HG03159 (cell line): ENCODE data around the gene TMEM44.
"Not testable (repeated sequence)": the region's sequence is repeated elsewhere in the genome, so short reads cannot be mapped to it uniquely, and the experiment has no call there.

Source experiments
- ATAC-seq: cut with Tn5 transposase; IDR thresholded peaks from one replicate; pipeline ENCODE4 v1.9.1; 2021; ENCODE audit warnings: mild to moderate bottlenecking, moderate library complexity; ENCODE audit not compliant: unreplicated experiment

The TMEM44 gene

DNA sequence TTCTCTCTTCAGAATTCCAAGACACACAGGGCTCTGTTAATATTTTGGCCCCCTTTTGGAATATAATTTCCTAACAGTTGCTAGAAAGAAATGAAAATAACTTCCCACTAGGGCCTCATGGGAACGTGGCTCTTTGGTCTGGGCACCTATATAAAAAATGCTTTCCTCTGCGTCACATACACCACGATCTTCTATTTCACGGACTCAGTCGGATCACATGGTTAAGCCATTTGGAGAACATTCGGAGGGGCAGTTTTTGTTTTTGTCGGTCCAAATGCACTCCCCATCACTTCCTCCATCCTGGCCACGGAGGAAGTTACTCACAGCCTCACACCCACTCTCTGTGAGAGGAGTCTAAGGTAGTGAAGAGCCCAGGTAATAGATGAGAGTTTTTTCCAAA, 21.0 kb downstream of the TMEM44 start:
- ATAC-seq = no peak

DNA sequence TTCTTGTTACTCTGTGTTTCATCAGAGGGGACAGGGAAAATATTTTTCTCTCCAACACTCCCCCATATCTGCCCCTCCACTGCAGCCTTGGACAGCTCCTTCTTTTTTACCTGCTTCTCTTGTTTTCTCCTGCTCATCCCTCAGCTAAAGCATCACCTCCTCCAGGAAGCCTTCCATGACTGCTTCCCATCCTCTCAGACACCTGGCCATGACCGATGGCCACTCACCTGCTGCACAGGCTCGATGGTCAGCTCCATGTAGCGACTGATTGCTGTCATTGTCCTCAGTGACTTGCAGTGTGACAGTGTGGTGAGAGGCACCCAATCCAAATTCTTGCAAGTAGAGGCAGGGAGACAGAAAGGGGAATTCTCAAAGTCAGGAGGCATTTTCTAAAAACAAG, 22.5 kb downstream of the TMEM44 start:
- no peak for ATAC-seq

GRCh38 chr3:194609601-194610000, 23.6 kb downstream of the TMEM44 start:
- ATAC-seq = no peak

GRCh38 chr3:194608981-194609380, 24.2 kb downstream of the TMEM44 start:
- ATAC-seq = no peak

- ATAC-seq = no peak
These were observed 25.4 kb downstream of the TMEM44 start for GRCh38 chr3:194607592-194608389.

- no peak for ATAC-seq
These were observed 26.3 kb downstream of the TMEM44 start for GRCh38 chr3:194606941-194607340.

DNA sequence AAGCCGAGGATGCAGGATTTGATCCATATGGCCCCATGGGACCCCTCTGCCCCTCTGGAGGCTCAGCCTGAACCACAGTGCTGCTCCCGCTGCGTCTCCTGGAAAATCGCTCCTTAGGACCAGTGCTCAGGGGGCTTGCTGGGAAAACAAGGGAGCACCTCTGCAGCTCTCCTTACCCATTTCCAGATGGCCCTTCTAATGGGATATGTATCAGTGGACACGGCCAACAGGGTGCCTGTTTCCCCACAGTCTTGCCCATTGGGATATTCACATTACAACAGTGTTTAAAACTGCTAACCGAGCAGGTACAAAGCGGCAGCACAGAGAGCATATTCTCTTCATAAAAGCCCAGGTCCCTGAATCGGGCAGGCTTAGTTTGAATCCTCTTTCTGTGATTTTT, 27.1 kb downstream of the TMEM44 start:
- ATAC-seq = no peak

GRCh38 chr3:194605314-194605713, 27.9 kb downstream of the TMEM44 start:
- ATAC-seq = not testable (repeated sequence)

DNA sequence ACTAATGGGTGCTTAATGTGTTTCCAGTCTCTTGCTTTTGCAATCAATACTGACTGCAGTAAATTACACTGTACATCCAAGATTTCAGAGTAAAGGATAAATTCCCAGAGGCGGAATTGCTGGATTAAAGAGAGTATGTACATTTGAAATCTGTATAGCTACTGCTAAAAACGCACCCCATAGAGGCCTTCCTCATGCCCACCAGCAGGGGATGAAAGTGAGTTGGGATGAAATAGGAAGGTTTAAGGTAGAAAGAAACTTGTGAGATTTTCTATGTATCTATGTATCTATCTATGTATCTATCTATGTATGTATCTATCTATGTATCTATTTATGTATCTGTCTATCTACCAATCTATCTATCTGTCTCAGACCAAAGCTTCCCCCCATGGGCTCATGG, 28.4 kb downstream of the TMEM44 start:
- ATAC-seq = no peak

GRCh38 chr3:194604126-194604525, 29.1 kb downstream of the TMEM44 start:
- ATAC-seq = no peak

DNA sequence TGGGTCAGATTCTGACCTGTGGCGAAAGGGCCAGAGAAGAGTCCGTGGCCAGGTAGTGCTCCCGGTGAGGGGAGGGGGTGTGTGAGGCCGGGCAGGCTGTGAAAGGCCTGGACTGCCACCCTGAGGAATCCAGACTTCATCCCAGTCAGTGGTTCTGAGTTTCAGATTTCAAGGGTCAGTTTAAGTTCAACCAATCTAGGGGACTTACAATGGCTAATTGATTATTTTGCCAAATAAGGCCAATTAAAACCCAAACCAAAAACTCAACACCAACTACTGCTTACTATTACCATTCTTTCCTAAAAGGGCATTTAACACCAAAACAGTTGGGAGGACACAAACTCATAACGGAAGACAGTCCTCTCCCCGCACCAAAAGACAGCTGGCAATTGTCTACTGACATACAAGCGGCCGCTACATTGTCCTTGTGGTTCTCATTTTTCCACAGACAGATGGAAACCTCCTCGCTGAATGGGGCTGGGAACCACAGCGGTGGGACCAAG, 30.5 kb downstream of the TMEM44 start:
- no peak for ATAC-seq

- ATAC-seq = no peak
These were observed 34.3 kb downstream of the TMEM44 start for GRCh38 chr3:194598771-194599557.

DNA sequence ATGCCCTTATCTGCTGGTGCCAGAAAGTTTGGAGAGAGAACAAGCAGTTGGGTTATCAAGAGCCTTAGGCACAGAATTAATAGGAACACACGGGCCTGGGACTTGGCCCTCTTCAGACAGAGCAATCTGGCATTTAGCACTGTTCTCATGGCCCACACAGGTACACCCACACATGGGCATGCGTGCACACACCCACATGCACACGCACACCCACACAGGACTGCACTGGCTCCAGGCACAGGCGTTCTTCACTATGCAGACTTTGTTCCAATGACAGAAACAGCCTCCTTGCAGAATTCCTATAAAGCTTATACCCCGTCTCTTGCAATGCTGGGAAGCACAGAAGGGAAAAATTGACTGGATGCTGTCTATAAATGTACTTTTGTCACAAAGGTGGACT, 36.3 kb downstream of the TMEM44 start:
- no peak for ATAC-seq

GRCh38 chr3:194592798-194593752, 40.1 kb downstream of the TMEM44 start:
- no peak for ATAC-seq

DNA sequence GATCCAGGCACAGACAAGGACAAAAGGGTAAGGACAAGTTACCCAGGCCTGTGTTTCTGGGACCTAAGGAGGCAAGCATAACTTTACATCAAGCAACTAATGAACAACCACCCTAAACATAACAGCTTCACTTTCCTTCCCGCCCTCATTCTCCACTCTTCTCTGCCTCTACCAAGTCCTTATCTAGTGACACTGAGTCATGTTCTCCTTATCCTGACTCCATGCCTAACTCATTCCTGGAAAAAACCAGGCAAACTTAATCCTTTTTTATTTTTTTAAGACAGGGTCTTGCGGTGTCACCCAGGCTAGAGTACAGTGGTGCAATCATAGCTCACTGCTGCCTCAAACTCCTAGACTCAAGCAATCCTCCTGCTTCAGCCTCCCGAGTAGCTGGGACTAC, 44.5 kb downstream of the TMEM44 start:
- ATAC-seq = no peak

DNA sequence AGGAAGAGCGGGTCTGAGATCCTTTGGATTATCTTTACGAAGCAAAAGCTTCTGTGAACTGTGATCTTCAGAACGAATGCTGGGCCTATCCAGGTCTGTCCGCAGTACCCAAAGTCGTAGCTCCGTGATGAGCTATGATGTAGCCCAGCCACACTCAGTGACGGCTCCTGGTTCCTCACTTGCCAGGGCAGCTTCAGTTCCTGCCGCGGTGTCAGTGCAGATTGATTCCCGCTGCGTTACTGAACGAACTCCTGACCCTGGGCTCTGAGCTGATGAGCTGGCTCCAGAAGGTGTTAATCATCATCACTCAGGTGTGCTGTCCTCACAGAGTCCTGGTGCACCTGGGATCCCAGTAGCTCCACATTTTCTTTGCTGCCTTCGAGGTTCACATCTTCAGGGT, 45.0 kb downstream of the TMEM44 start:
- no peak for ATAC-seq

DNA sequence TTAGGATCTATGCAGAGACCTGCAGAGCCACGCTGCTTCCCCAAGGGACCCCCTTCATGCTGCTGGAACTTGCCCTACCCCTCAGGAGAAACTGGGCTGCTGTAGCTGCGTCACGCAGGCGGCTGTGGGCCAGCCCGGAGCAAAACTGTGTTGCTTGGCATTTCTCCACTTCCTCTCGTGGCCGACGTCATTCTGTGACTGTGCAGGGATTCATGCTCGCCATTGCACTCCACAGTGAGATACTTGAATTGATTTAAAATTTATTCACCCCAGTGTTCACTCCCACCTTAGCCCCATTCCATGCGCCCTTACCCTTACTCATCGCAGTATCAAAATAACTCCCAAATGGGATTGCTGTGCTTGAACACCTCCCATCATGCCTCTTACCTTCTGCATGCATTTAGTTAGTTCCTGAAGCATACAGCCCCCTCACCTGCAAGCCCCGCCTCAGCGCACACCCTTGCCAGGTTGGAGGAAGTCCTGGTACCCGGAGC, 45.7 kb downstream of the TMEM44 start:
- ATAC-seq = no peak

- ATAC-seq = no peak
These were observed 46.4 kb downstream of the TMEM44 start for GRCh38 chr3:194586836-194587235.

GRCh38 chr3:194585880-194586281, 47.3 kb downstream of the TMEM44 start:
- ATAC-seq = no peak

DNA sequence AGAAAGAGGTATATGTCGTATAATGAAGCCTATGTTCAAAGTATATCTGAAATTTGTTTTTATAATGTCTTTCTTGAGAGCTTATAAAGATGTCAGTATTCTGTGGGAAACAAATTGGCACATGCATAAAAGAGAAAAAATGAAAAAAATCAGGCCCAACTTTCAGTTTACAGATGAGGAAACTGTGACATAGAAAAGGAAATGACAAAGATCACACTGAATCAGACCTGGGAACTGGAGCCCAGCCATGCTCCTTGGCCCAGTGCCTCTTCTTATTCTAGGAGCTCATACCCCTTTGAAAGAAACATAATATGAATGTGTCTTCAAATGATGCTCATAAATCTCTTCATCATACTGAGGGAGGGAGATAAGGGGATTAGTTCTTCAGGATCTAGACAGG, 48.4 kb downstream of the TMEM44 start:
- ATAC-seq = no peak

DNA sequence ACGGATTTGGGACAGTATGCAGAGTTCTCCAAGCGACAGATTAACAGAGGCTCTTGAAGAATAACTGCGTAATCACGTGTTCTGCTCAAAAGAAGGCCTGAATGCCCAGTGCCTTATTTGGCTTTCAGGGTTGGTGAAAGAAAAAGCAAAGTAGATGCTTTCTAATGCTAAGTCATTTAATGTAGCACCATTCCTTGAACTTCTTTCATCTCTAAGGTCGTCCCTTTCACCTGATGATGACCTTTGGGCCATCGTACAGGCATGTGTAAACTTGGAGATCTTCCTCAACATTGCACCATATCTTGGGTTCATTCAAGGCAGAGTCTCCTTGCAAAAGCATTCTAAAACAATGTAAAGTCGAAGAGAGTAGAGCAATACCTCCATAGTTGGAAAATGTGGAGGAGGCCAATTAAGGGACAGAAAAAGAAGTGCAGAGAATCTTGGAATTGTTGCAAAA, 48.9 kb downstream of the TMEM44 start:
- peak; percentile 25 for ATAC-seq
